PFSK-1 (cell line): ENCODE results near the gene PPP1R15B.

Source experiments
- POLR2AphosphoS5 ChIP-seq: IDR thresholded peaks from 2 replicates; pipeline ENCODE4 v1.6.1; 2012; ENCODE audit warnings: low read depth, mild to moderate bottlenecking, control low read depth, low read length, moderate library complexity
- SIN3A ChIP-seq: IDR thresholded peaks from 2 replicates; pipeline ENCODE4 v1.6.1; 2012; ENCODE audit warnings: mild to moderate bottlenecking, low read length, moderate library complexity, borderline replicate concordance; ENCODE audit not compliant: insufficient read depth

DNA sequence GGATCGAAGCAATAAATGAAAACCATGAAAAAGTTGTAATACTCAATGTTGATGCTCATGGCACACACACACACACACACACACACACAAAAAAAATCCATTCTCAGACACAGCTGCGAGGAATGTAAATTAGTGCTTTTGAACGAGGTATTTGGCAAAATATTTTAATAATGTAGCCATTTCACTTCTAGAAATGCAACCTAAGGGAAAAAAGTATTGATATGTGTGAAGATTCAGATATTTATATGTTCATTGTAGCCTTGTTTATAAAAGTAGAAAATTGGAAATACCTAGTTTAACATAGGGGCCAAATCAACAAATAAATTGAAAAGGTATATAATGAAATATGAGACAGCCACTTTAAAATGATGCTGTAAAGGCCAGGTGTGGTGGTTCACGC is 55.7 kb downstream of the PPP1R15B start:
- TF ChIP-seq SIN3A = no peak
- no peak for TF ChIP-seq POLR2AphosphoS5
